Activated CD4-positive, alpha-beta T cell treated with anti-CD3 and anti-CD28 coated beads, Interleukin-2, amount 50 U/mL, for 24 hours (primary cell): Measurements from ENCODE around the gene UBE2L5.

Experiments used
- DNase-seq, 2 donors: peaks; one replicate each; pipeline ENCODE4 v3.0.0-alpha.2; 2020; ENCODE audit warnings: low read depth in 1 of 2, low spot score in 1 of 2

Gene UBE2L5

DNA sequence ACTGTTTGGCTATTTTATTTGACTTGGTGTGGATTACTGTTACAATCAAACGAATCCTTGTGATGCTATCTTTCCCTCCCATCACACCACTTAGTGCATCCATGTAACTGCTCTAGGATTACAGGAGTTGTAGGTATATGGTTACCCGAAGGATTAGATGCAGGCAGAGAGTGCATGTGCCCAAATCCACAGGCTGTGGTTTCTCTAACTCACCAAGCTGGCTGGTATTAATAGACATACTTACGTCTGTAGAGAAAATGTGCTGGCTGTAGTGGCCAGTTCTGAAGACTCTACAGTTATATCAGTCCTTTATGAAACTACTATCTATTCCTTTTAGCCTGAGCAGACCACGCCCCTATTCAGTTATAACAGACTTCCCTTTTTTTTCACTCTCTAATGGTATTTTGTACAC lies 44.6 kb downstream of the UBE2L5 start:
- DNase-seq, result no peak

DNA sequence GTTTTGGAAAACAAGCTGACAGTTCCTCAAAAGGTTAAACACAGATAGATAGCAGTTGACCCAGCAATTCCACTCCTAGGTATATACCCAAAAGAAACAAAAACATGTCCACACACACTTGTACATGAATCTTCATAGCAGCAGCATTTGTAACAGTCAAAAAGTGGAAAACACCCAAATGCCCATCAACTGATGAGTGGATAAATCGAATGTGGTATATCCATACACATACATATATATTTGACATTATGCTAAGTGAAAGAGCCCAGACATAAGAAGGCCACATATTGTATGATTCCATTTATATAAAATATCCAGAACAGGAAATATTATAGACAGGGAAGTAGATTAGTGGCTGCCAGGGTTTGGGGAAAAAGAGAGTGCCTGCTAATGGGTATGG lies 51.4 kb downstream of the UBE2L5 start:
- no peak for DNase-seq

DNA sequence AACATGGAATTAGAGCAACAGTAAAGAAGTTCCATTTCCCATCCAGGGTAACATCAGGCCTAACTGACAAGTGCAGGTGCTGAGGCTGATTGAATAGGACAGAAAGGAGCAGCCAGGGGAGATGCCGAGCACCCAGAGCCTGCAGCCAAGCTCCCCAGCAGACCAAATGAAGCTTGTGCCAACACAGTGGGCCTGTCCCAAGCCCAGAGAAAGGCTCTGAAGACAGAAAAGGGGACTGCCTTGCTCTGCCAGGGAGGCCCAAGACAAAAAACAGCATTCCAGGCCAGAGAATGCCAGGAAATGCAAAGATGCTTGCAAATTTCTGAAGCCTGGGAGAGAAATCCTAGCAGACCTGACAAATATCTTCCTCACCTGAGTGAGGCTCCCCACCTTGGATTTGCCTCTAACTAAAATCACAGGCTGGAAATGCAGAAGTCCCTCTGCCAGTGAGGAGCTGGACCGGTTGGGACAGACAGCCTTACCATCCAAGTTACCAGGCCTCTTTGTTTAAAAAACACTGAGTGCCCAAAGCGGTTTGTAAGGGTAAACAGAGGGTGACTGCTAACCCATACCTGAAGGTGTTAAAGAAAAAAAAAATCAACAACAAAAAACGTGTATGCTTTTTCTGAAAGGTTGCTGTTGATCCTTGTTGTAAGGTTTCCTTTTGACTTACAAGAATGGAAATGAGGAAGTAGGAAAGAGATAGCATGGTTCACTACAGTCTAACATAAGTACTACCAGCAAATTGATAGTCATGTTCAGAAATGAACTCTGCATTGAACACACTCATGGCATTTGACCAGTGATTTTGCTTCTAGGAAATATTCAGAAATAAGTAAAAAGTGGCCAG lies 55.3 kb downstream of the UBE2L5 start:
- no peak for DNase-seq
